LNCaP clone FGC (cell line): ENCODE data around the gene BSG.

Experiments used
- DNase-seq: peaks from one replicate; pipeline ENCODE4 v3.0.0-alpha.2; 2011; ENCODE audit warnings: low read depth
- H3K4me3 ChIP-seq: 2 replicates; pipeline ENCODE4 v1.5.1; 2011; ENCODE audit warnings: mild to moderate bottlenecking, low read depth, low read length, control low read depth
- TF ChIP-seq, protein P1 (sequence below): IDR thresholded peaks from 2 replicates; pipeline ENCODE4 v1.5.1; 2012; ENCODE audit warnings: mild to moderate bottlenecking; ENCODE audit not compliant: control insufficient read depth, insufficient read depth; ENCODE audit errors: extremely low read depth

The BSG gene

GRCh38 chr19:613732-614567 is 41.6 kb downstream of the BSG start:
- TF ChIP-seq, protein P1, sequence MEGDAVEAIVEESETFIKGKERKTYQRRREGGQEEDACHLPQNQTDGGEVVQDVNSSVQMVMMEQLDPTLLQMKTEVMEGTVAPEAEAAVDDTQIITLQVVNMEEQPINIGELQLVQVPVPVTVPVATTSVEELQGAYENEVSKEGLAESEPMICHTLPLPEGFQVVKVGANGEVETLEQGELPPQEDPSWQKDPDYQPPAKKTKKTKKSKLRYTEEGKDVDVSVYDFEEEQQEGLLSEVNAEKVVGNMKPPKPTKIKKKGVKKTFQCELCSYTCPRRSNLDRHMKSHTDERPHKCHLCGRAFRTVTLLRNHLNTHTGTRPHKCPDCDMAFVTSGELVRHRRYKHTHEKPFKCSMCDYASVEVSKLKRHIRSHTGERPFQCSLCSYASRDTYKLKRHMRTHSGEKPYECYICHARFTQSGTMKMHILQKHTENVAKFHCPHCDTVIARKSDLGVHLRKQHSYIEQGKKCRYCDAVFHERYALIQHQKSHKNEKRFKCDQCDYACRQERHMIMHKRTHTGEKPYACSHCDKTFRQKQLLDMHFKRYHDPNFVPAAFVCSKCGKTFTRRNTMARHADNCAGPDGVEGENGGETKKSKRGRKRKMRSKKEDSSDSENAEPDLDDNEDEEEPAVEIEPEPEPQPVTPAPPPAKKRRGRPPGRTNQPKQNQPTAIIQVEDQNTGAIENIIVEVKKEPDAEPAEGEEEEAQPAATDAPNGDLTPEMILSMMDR: no peak
- no peak for DNase-seq
- H3K4me3 ChIP-seq: no peak overlapping the region

DNA sequence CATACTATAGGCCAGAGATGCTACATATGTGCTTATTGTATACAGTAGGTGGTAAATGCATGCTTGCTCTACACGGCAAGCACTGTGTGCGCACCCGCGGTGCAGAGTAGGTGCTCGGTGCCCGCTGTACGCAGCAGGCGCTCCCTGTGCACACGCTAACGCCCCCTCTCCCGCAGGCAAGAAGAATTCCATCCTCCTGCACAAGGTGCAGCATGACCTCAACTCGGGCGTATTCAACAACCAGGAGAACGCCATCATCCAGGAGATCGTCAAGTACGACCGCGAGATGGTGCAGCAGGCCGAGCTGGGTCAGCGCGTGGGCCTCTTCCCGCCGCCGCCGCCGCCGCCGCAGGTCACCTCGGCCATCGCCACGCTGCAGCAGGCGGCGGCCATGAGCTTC is 43.2 kb downstream of the BSG start:
- TF ChIP-seq, protein P1: no peak
- H3K4me3 ChIP-seq: no peak overlapping the region

DNA sequence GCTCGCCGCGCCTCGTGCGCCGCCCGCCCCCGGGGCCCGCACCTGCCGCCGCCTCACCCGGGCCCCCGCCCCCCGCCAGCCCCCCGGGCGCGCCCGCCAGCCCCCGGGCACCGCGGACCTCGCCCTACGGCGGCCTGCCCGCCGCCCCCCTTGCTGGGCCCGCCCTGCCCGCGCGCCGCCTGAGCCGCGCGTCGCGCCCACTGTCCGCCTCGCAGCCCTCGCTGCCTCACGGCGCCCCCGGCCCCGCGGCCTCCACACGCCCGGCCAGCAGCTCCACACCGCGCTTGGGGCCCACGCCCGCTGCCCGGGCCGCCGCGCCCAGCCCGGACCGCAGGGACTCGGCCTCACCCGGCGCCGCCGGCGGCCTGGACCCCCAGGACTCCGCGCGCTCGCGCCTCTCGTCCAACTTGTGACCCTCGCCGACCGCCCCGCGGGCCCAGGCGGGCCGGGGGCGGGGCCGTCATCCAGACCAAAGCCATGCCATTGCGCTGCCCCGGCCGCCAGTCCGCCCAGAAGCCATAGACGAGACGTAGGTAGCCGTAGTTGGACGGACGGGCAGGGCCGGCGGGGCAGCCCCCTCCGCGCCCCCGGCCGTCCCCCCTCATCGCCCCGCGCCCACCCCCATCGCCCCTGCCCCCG is 43.8 kb downstream of the BSG start:
- H3K4me3 ChIP-seq: no peak overlapping the region
- no peak for DNase-seq
- TF ChIP-seq, protein P1: no peak

More for the DNA sequence above, 43.2 kb downstream of the BSG start:
- no peak for DNase-seq

DNA sequence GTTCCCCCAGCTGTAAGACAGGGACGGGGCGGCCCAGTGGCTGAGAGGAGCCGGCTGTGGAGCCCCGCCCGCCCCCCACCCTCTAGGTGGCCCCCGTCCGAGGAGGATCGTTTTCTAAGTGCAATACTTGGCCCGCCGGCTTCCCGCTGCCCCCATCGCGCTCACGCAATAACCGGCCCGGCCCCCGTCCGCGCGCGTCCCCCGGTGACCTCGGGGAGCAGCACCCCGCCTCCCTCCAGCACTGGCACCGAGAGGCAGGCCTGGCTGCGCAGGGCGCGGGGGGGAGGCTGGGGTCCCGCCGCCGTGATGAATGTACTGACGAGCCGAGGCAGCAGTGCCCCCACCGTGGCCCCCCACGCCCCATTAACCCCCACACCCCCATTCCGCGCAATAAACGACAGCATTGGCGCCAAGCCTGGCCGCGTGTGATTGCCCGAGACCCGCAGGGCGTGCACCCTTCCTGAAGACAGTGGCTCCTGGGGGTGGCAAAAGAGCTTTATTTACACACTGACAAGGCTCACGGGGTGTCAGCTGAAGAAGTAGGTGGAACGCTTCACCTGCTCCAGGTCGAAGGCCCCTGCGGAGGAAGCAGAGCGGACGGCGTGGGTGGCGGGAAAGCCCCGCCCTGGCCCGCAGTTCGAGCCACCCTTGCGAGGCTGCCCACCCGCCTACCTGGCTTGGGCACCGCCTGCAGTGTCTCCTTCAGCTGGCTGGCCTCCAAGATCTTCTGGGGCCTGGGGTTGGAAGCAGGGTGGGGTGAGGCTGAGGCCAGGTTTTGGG is 44.5 kb downstream of the BSG start:
- no peak for DNase-seq
- TF ChIP-seq, protein P1: no peak
- no peak overlapping the region for H3K4me3 ChIP-seq

- H3K4me3 ChIP-seq: no peak overlapping the region
- DNase-seq: no peak
- TF ChIP-seq, protein P1: no peak
Measured at GRCh38 chr19:617551-618246, 45.3 kb downstream of the BSG start.

GRCh38 chr19:618247-618619 is 45.8 kb downstream of the BSG start:
- no peak for DNase-seq
- H3K4me3 ChIP-seq: no peak overlapping the region
- TF ChIP-seq, protein P1: no peak
